BJ (cell line): Measurements from ENCODE around the gene UBAC2. TPM values are rescaled to one million over a fixed set of nuclear protein-coding genes. Genes with fewer than 3 reads are reported as not detected.
"Not testable (repeated sequence)": the region's sequence is repeated elsewhere in the genome, so short reads cannot be mapped to it uniquely, and the experiment has no call there.

Experiments
- CTCF ChIA-PET: fragments of 350-600 bp; formaldehyde crosslinking; extraction: SDS; loops from one replicate; lab custom pipeline; 2021; ENCODE audit warnings: antibody characterized with exemption, inconsistent platforms; lab: Yijun Ruan, JAX
- POLR2A ChIA-PET: fragments of 300-600 bp; sonication (Branson Sonifier 250); formaldehyde crosslinking; extraction: SDS; loops from one replicate; lab custom pipeline; 2021; ENCODE audit warnings: antibody characterized with exemption; lab: Charles Lee
- DNase-seq: peaks from one replicate; pipeline ENCODE4 v3.0.0-alpha.2; 2011; ENCODE audit warnings: low read depth
- H3K27me3 ChIP-seq: 2 replicates; pipeline ENCODE4 v1.6.0; 2011; ENCODE audit warnings: low read length; ENCODE audit not compliant: control insufficient read depth, insufficient read depth
- H3K36me3 ChIP-seq: 2 replicates; pipeline ENCODE4 v1.5.1; 2011; ENCODE audit warnings: low read length; ENCODE audit not compliant: control insufficient read depth, insufficient read depth
- H3K4me3 ChIP-seq: 2 replicates; pipeline ENCODE4 v1.5.1; 2011; ENCODE audit warnings: low read depth, mild to moderate bottlenecking, control low read depth, low read length
- polyA plus RNA-seq: library from polyadenylated mRNA; depleted of rRNA; stranded (reverse); fragments of >200 nt; gene quantifications from 2 replicates; pipeline ENCODE4 v1.2.3, GENCODE V29; 2011
- TF ChIP-seq, protein P1 (sequence below): IDR thresholded peaks from 2 replicates; pipeline ENCODE4 v1.5.1; 2011; ENCODE audit warnings: low read depth, mild to moderate bottlenecking, control low read depth, inconsistent platforms, low read length, moderate library complexity; ENCODE audit not compliant: insufficient read depth

UBAC2 gene
- polyA plus RNA-seq, 1 experiment, result 84.7 TPM

DNA sequence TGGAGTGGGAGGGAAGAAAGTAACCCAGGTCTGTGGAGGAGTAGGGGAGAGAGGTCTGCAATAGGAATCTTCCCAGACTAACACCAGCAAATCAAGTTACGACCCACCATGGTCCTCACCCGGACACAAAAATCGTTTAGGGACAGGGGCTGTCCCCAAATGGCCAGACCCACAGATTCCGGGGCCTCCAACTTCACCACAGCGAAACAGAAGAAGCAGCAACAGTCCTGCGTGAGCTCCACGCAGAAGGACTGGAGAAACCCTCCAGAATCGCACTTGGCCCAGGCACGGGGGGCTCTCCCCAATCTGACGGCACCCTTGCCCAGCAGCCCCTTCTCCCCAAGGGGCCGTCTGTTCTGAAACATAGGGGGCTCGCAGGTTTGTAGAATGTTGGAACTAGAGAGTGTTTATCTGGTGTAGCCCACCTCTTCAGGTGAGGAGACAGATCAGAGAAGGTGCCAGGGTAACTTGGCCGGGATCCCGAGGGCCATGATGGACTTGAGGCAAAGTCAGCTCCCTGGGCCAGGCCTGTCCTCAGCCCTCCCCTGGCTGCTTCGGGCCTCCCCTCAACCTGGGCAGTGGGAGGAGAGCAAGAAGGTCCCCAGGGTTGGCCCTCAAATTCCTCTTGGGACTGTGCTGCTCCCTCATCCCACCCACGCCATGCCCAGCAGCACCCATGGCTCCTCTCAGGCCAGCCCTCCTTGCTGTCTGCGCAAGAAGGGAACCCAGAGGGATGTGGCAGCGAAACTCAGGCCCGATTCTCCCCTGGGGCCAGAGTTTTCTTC lies 189.1 kb downstream of the UBAC2 start:
- no peak for DNase-seq
- H3K36me3 ChIP-seq, result no peaks in the 10 kb centered on the region
- no peaks in the 10 kb centered on the region for H3K27me3 ChIP-seq
- POLR2A ChIA-PET, result no interaction called here
- H3K4me3 ChIP-seq, result no peak overlapping the region
- TF ChIP-seq, protein P1, sequence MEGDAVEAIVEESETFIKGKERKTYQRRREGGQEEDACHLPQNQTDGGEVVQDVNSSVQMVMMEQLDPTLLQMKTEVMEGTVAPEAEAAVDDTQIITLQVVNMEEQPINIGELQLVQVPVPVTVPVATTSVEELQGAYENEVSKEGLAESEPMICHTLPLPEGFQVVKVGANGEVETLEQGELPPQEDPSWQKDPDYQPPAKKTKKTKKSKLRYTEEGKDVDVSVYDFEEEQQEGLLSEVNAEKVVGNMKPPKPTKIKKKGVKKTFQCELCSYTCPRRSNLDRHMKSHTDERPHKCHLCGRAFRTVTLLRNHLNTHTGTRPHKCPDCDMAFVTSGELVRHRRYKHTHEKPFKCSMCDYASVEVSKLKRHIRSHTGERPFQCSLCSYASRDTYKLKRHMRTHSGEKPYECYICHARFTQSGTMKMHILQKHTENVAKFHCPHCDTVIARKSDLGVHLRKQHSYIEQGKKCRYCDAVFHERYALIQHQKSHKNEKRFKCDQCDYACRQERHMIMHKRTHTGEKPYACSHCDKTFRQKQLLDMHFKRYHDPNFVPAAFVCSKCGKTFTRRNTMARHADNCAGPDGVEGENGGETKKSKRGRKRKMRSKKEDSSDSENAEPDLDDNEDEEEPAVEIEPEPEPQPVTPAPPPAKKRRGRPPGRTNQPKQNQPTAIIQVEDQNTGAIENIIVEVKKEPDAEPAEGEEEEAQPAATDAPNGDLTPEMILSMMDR, result no peak
- CTCF ChIA-PET, result interaction anchor here (1.1 to 4.0 kb wide), 3 partner anchors 9 to 120 kb away, joined by 3 to 15 read pairs (median 6); no protein-coding TSS in a partner anchor

DNA sequence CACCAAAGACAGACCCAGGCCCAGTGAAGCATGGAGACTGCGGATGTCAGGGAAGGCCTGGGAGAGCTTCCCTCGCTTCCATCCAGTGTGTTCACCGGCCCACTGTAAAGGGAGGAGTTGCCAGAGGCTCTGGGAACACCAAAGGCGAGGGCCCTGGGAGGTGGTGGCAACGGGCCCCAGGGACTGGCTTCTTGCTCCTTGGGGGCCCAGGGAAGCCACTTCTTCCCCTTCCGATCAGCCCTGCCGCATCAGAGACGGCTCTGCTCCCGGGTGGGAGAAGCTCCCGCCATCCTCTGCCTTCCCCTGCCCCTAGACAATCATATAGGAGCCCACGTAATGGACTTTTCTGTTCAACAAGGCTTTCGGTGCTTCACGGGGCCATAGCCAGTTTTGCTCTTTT lies 189.9 kb downstream of the UBAC2 start:
- TF ChIP-seq, protein P1, result no peak
- H3K36me3 ChIP-seq, result no peaks in the 10 kb centered on the region
- ChIA-PET CTCF (interaction anchor here (1.3 kb wide), 1 partner anchor 8 kb away, joined by 3 read pairs; no protein-coding TSS in a partner anchor), POLR2A (no interaction called here)
- no peak for DNase-seq
- H3K4me3 ChIP-seq, result no peak overlapping the region
- H3K27me3 ChIP-seq, result no peaks in the 10 kb centered on the region

DNA sequence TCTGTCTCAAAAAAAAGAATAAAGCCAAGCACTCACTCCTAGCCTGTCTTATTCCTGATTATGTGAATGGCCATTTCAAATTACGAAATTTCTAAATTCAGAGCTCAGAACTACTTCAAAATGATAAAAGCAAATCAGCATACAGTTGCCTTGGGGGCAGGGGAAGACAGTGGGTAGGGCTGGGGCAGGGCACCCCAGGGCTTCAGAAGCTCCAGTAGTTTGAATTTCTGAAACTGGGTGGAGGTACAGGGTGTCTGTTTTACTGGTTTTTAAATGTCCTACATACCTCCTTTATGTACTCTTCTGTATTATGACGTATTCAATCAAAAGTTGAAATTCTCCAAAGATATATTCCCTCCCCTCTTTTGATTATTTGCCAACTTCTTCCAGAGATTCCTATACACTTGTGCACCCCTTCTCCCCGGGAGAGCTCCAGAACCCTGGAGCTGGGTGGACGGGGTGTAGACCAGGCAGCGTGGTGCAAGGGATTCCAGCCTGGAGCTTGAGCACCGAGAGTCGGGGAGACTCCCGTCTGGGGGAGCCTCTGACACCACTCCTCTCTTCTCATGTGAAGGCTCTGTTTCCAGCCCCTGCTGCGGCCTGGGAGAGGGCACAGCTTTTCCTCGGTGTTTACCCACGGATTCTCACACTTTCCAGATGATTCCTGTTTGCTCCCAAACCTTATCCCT lies 191.3 kb downstream of the UBAC2 start:
- Histone ChIP-seq H3K4me3 (no peak overlapping the region), H3K36me3 (no peaks in the 10 kb centered on the region), H3K27me3 (no peaks in the 10 kb centered on the region)
- TF ChIP-seq, protein P1, result no peak
- no peak for DNase-seq
- POLR2A ChIA-PET, result no interaction called here
- CTCF ChIA-PET, result interaction anchor here (0.6 kb wide), 1 partner anchor 655 kb away, joined by 7 read pairs; no protein-coding TSS in a partner anchor

DNA sequence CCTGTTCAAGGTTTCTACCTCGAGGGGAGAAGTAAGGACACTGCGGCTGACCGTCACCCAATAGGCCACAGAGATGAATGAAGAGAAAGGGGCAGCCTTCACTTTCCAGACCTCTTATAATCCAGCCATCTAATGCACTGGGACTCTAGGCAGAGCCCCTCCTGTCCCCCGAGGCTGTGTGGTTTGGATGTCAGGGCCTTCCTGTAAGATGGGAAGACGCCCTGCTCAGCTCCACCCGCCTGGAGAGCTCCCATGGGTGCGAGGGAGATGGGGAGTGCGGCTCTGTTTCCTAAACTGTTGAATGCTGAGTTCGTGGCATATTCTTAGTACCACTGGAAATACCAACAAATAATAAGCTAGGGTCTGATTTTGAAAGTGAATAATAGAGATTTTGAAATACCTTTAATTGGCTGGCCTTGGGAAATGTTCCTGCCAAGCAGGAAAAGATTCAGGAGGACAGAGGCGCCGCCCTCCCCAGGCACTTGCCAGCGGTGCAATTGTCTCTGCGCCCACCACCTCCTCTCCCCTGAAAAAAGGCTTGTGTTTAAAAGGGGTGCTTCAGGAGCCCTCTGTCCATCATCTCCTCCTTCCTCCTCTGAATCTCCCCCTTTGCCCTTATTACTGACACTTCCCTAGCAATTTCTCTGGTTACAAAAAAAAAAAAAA lies 191.9 kb downstream of the UBAC2 start:
- ChIA-PET POLR2A (no interaction called here), CTCF (interaction anchor here (1.3 kb wide), 1 partner anchor 44 kb away, joined by 3 read pairs; no protein-coding TSS in a partner anchor)

DNA sequence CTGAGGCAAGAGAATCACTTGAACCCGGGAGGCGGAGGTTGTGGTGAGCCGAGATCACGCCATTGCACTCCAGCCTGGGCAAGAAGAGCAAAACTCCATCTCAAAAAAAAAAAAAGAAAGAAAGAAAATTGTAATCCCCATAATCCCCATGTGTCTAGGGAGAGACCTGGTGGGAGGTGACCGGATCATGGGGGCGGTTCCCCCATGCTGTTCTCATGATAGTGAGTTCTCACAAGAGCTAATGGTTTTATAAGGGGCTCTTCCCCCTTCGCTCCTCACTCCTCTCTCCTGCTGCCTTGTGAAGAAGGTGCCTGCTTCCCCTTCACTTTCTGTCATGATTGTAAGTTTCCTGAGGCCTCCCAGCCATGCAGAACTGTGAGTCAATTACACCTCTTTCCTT lies 192.7 kb downstream of the UBAC2 start:
- POLR2A ChIA-PET, H3K27me3 ChIP-seq, DNase-seq, H3K36me3 ChIP-seq, H3K4me3 ChIP-seq: not testable (repeated sequence)
- CTCF ChIA-PET, result interaction anchor here (1.3 kb wide), 1 partner anchor 43 kb away, joined by 3 read pairs; no protein-coding TSS in a partner anchor

More for the DNA sequence above, 191.9 kb downstream of the UBAC2 start:
- Histone ChIP-seq H3K4me3 (no peak overlapping the region), H3K27me3 (no peaks in the 10 kb centered on the region), H3K36me3 (no peaks in the 10 kb centered on the region)
- TF ChIP-seq, protein P1, result no peak
- no peak for DNase-seq
